Ovary (tissue), 3 donors: Measurements from ENCODE around the gene BUB1B.

Source experiments
- CTCF ChIP-seq, 3 donors: fragments of 450-650 bp in 2 of 3; fragments of 200-600 bp in 1 of 3; IDR thresholded peaks; one replicate each; pipeline versions ENCODE4 v1.5.1 to v1.8.0; 2016 to 2022; ENCODE audit warnings: antibody characterized with exemption in 3 of 3, mild to moderate bottlenecking in 1 of 3
- EP300 ChIP-seq: sonication (generic); formaldehyde crosslinking; IDR thresholded peaks from one replicate; pipeline ENCODE4 v1.6.1; 2017; ENCODE audit warnings: antibody characterized with exemption
- donor health status: DM: no; HTN: no; CAD: no.

DNA sequence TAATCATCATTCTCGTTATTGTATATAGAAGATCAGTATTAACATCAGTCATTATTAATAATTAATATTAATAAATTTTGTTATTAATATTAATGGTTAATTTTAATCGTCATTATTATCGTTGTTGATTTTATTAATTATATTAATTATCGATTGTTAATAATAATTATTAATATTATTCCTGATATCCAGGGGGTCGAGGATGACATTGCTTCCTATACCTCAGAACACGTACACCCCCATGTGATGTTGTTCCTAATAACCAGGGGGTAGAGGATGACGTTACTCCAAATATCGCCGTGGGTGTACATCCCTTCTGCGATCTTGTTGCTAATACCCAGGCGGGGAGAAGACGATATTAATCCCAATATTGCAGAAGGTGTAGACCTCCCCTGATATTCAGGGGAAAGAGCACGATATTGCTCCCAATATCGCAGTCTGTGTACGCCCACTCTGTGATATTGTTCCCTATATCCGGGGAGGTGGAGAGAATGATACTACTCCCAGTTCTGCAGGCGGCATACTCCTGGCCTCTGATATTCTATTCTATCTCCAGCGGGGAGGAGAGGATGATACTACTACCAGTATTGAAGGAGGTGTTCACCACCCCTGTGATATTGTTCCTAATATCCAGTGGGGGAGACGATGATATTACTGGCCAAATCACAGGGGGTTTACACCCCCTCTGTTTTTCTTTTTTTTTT lies 29.9 kb upstream of the BUB1B start:
- no peak for TF ChIP-seq CTCF (IDR thresholded peaks at IDR 0.05)
- no peak for TF ChIP-seq EP300
